ENCODE measurements around the gene ACOX3. TPM values are rescaled to one million over a fixed set of nuclear protein-coding genes. Genes with fewer than 3 reads are reported as not detected.

The ACOX3 gene
- total and polyA plus RNA-seq, 10 of the 15 experiments (the other 5 are each of a cell fraction or from before 2014, with no cell fraction given) = 2.0 to 24.5 (median 14.0) TPM

DNA sequence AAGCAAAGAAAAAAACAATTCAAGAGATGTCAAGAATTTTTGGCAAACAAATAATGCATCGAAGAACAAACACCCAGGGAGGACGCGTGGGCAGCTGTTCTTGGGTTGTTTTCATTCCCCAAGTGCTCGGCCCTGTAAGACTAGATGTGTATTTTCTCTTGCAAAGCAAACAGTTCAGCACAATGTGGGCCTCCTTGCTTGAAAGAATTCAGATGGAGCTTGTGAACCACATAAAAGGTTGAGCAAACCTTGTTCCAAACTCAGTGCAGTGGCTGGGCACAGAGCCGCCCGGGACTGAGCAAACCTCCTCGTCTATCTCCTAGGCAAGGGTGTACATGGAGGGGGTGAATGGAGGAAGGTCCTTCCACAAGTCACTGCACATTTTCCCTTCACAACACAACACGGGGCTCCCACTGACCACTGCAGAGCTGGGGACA is 88.6 kb downstream of the ACOX3 start:
- DNase-seq (ENCODE audit: low read depth, low spot score) (no peak), ATAC-seq (no peak), FAIRE-seq (no peak)
- Histone ChIP-seq H3K9ac (ENCODE audit: control insufficient read depth, insufficient read depth, low read length) (no peak overlapping the region), H3K36me3 (ENCODE audit: control insufficient read depth in 2 of 2, insufficient read depth in 2 of 2, low read length in 1 of 2) (no peaks in the 10 kb centered on the region), H3K4me3 (no peak overlapping the region), H2AFZ (ENCODE audit: control insufficient read depth, low read depth, low read length) (no peak overlapping the region), H4K20me1 (ENCODE audit: control insufficient read depth, insufficient read depth) (no peaks in the 10 kb centered on the region), H3K4me1 (ENCODE audit: control insufficient read depth, insufficient read depth, low read length) (no peaks in the 10 kb centered on the region), H3K4me2 (ENCODE audit: control insufficient read depth, insufficient read depth) (no peak overlapping the region), H3K79me2 (ENCODE audit: control insufficient read depth, insufficient read depth, low read length) (no peaks in the 10 kb centered on the region), H3K27me3 (replicated peaks in 1 of 2; ENCODE audit: control insufficient read depth in 2 of 2, insufficient read depth in 2 of 2, low read length in 1 of 2) (peaks cover 0 to 2% of the 10 kb centered on the region in 2 experiments; a peak in 2 of 4 replicates), H3K27ac (ENCODE audit: control insufficient read depth, insufficient read depth) (no peak overlapping the region), H3K9me3 (replicated peaks; ENCODE audit: control insufficient read depth, insufficient read depth, low read length) (no peaks in the 10 kb centered on the region; the same call in 2 of the 3 replicates)
- in situ Hi-C loops (cut with MboI) = no loop called here
- BruUV-seq (replicated peaks) = no TSS peak
- no peak for TF ChIP-seq CHD2 (IDR thresholded peaks at IDR 0.05; ENCODE audit: borderline replicate concordance, low read depth, low read length)
- no peak for TF ChIP-seq SREBF2 (IDR thresholded peaks at IDR 0.05; ENCODE audit: low read length)
- TF ChIP-seq ASH2L (IDR thresholded peaks at IDR 0.05; ENCODE audit: borderline replicate concordance, low read depth) = no peak
- TF ChIP-seq ZBTB11 (CRISPR knock-in tag; IDR thresholded peaks at IDR 0.05) = no peak
- TF ChIP-seq NRF1 (conservative IDR thresholded peaks at IDR 0.05; ENCODE audit: low read depth, low read length) = no peak
- TF ChIP-seq PKNOX1 (IDR thresholded peaks at IDR 0.05) = no peak
- TF ChIP-seq BMI1 (IDR thresholded peaks at IDR 0.05; ENCODE audit: borderline replicate concordance) = no peak
- TF ChIP-seq PBX3 (IDR thresholded peaks at IDR 0.05; ENCODE audit: insufficient replicate concordance, low read depth, low read length) = no peak
- TF ChIP-seq FOXM1 (IDR thresholded peaks at IDR 0.05; ENCODE audit: low read depth, low read length) = no peak
- TF ChIP-seq BACH1 (IDR thresholded peaks at IDR 0.05; ENCODE audit: borderline replicate concordance) = no peak
- TF ChIP-seq, protein P1, sequence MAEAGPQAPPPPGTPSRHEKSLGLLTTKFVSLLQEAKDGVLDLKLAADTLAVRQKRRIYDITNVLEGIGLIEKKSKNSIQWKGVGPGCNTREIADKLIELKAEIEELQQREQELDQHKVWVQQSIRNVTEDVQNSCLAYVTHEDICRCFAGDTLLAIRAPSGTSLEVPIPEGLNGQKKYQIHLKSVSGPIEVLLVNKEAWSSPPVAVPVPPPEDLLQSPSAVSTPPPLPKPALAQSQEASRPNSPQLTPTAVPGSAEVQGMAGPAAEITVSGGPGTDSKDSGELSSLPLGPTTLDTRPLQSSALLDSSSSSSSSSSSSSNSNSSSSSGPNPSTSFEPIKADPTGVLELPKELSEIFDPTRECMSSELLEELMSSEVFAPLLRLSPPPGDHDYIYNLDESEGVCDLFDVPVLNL (IDR thresholded peaks at IDR 0.05; ENCODE audit: low read depth, low read length) = no peak
- TF ChIP-seq DPF2 (IDR thresholded peaks at IDR 0.05) = no peak
- TF ChIP-seq GABPA (IDR thresholded peaks at IDR 0.05; ENCODE audit: low read depth) = no peak
- no peak for TF ChIP-seq STAT1 (conservative IDR thresholded peaks at IDR 0.05)
- 29% methylated on average over 8 of the region's 8 CpGs for WGBS (ENCODE audit: insufficient coverage, insufficient replicate concordance, low lambda C conversion rate, missing lambda C conversion rate)
- intact Hi-C loops (cut with micrococcal nuclease; ENCODE audit: unreplicated experiment) = no loop called here
- ChIA-PET RAD21 (ENCODE audit: unreplicated experiment) (no interaction called here), SMC1A (ENCODE audit: uncharacterized antibody, unreplicated experiment) (no interaction called here), CTCF (no interaction called here), POLR2A (no interaction called here)
